ENCODE measurements around the gene RPL37A. TPM values are rescaled to one million over a fixed set of nuclear protein-coding genes. Genes with fewer than 3 reads are reported as not detected.
A peak's percentile ranks its signal among the peaks of the same experiment; 100 is the strongest.

The RPL37A gene
- total RNA-seq, 4 donors from 2014 or later, result 1,064 to 1,421 (median 1,319) TPM

DNA sequence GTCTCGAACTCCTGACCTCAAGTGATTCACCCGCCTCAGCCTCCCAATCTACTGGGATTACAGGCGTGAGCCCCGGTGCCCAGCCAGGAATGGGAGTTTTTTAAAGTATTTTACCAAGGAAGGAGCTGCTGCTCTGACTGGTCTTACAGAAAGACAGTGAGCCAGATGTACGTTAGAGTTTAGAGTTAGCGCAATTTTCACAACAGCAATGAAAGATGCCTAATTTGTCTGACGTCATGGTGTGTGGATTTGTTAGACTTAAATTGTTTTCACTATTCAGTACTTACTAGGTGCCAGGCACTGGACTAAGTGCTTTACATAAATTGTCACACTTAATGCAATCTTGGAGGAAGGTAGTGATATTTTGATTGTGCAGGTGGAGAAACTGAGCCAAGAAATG, 12.4 kb upstream of the RPL37A start:
- TF ChIP-seq, protein P1, sequence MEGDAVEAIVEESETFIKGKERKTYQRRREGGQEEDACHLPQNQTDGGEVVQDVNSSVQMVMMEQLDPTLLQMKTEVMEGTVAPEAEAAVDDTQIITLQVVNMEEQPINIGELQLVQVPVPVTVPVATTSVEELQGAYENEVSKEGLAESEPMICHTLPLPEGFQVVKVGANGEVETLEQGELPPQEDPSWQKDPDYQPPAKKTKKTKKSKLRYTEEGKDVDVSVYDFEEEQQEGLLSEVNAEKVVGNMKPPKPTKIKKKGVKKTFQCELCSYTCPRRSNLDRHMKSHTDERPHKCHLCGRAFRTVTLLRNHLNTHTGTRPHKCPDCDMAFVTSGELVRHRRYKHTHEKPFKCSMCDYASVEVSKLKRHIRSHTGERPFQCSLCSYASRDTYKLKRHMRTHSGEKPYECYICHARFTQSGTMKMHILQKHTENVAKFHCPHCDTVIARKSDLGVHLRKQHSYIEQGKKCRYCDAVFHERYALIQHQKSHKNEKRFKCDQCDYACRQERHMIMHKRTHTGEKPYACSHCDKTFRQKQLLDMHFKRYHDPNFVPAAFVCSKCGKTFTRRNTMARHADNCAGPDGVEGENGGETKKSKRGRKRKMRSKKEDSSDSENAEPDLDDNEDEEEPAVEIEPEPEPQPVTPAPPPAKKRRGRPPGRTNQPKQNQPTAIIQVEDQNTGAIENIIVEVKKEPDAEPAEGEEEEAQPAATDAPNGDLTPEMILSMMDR (IDR thresholded peaks at IDR 0.05), result no peak
- DNase-seq (ENCODE audit: low spot score), result no peak
- ATAC-seq (ENCODE audit: low FRiP score), result no peak

DNA sequence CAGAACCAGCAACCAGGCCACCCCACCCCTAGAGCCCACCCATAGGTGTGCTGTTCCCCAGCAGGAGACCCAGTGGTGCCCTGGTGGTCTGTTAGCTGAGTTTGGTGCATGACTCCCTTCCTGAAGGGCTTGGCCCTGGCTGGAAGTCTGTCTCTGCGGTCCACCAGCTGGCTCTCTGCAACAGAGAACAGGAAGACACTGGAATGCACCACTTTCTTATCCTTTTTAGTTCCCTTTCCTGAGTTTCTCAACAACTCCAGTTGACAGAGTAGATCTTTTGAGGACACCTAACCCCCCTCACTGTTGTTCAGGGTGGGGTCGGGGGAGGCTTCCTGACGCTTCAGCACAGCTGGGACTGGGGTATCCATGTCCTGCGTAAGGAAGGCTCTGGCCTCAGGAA, 11.9 kb upstream of the RPL37A start:
- no peak for DNase-seq (ENCODE audit: low spot score)
- TF ChIP-seq, protein P1 (IDR thresholded peaks at IDR 0.05), result no peak
- ATAC-seq (ENCODE audit: low FRiP score), result no peak

DNA sequence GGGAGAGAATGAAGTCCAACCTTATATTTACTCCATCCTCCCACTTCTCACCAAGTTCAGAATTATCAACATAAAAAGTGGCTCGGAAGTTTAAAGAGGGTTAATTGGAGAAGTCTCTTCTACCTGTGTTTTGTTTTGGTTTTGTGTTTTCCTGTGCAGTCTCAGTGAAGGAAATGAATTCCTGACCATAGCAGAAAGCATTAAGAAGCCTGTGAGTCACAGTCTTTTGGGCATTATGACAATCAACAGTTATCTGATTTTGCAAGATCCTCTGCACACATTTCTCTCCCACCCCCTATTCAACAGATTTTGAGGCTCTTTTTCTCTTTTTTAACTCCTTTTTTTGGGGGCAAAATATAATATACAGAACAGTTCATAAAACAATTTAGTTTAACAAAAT, 8.6 kb upstream of the RPL37A start:
- TF ChIP-seq, protein P1 (IDR thresholded peaks at IDR 0.05), result no peak
- DNase-seq (ENCODE audit: low spot score), result no peak
- ATAC-seq (ENCODE audit: low FRiP score), result no peak

DNA sequence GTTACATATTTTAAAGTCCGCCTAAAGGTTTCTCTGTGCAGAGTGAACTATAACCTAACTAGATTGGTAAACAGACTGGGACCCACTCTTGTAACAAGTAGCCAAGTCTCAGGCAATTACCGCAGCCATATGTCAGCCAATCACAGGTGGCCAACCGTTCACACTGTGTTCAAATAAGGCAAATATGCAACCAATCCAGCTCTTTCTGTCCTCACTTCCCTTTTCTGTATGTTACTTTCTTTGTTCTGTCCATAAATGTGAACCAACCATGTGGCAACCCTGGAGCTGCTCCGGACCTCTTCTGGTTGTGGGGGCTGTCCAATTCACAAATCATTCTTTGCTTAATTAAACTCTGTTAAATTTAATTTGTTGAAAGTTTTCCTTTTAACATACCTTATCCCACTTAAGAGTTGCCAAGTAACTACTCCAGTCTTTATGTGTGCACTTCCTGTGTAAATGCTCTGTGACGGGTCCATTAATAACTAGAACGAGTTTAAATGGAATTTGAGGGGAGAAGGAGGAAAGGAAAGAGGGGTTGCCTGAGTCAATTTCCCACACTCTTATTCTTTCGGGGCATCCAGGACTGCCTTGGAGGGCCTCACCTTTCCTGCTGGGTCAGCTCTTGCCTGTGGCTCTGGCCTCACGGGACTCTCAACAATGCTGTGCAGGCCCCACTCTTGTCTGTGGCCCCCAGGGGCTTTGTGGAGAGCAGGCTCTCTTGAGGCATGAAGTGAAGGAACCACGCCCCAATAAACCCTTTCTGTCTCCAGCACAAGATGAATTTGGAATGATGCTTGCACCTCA, 6.6 kb upstream of the RPL37A start:
- ATAC-seq (ENCODE audit: low FRiP score) (no peak), DNase-seq (ENCODE audit: low spot score) (no peak)
- TF ChIP-seq, protein P1 (IDR thresholded peaks at IDR 0.05), result no peak

DNA sequence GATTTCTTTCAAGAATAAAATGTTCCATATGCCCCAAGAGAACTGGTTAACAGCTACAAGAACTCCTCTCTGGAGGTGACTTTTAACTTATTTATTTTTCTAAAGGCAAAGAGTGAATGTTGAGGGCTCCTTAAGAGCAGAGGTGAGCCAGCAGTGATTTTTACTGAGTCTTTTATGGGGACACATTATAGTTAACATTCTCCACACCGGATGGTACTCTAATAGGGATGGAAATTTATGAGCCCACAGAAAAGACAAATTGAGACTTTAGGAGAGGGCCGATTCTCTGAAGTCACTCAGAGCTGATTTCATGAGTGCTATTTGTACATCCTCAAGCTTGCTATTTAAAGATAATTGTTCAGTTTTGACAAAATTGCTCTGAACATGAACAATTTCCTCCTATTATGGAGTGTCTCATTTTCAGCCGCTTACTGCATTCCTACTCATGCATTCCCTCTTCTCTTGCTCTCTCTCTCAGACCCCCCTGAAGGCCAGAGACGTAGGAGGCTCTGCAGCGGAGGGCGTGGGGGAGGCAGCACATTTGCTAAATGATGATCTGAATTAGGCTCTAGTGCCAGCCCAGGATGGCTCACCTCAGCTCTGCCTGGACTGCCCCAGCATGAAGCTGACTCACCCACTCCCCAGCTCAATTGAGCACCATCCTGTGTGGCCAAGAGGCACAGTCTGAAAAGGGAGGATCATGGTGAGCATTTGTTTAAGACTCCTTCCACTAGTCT, 5.9 kb upstream of the RPL37A start:
- TF ChIP-seq, protein P1 (IDR thresholded peaks at IDR 0.05), result no peak
- peak; percentile 42 for DNase-seq (ENCODE audit: low spot score)
- peak; percentile 94 for ATAC-seq (ENCODE audit: low FRiP score)

DNA sequence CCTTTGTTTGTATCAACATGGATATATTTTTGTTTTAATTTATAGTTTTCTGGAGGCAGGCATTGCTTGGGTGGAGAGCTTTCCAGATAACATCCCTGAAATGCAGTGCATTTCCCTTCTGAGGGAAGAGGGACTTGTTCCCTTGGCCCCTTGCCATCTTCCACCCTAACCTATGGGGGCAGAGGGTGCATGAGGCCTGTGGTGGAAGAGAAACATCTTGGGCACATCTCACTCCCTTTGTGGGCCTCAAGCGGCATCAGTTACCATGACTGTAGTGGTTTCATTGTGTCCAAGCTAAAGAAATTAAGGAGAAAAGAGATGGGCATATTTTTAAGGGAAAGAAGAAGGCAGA, 5.3 kb upstream of the RPL37A start:
- DNase-seq (ENCODE audit: low spot score), result no peak
- TF ChIP-seq, protein P1 (IDR thresholded peaks at IDR 0.05), result no peak
- no peak for ATAC-seq (ENCODE audit: low FRiP score)

DNA sequence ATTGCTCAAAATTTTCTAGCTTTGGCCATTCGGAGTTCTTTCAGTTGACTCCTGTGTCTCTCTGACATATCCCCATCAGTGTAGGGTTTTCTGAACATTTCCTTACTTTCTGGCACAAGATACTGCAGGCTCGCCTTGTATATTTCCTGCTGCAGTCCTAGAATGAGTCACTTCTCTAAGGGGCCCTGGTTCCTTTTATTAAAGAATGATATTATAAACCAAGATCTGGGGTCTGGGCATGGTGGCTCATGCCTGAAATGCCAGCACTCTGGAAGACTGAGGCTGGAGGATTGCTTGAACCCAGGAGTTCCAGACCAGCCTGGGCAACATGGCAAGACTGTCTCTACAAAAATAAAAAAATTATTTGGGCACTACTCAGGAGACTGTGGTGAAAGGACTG, 3.0 kb upstream of the RPL37A start:
- ATAC-seq (ENCODE audit: low FRiP score) (no peak), DNase-seq (ENCODE audit: low spot score) (no peak)
- TF ChIP-seq, protein P1 (IDR thresholded peaks at IDR 0.05), result no peak

Measured in omental fat pad (tissue), 4 donors.